Right cardiac atrium (tissue), 5 donors: Measurements from ENCODE around the gene DUSP6. TPM values are rescaled to one million over a fixed set of nuclear protein-coding genes. Genes with fewer than 3 reads are reported as not detected.
"Not testable (repeated sequence)": the region's sequence is repeated elsewhere in the genome, so short reads cannot be mapped to it uniquely, and the experiment has no call there.

Experiments
- ATAC-seq, 2 donors: fragments of 200-7000 bp; cut with Tn5 transposase; one replicate each; pipeline versions ENCODE4 v1.8.0 to v1.9.1; 2020; ENCODE audit warnings: moderate library complexity in 2 of 2, mild to moderate bottlenecking in 1 of 2
- DNase-seq, 3 donors: peaks; one replicate each; pipeline ENCODE4 v3.0.0-alpha.2; 2020
- H3K27ac ChIP-seq: one replicate; pipeline ENCODE4 v1.5.1; 2013; ENCODE audit warnings: mild to moderate bottlenecking, low read length, control low read depth, moderate library complexity
- H3K27me3 ChIP-seq: one replicate; pipeline ENCODE4 v1.6.1; 2013; ENCODE audit not compliant: control insufficient read depth, insufficient read depth
- H3K4me1 ChIP-seq: one replicate; pipeline ENCODE4 v1.6.1; 2013; ENCODE audit warnings: low read length; ENCODE audit not compliant: control insufficient read depth, insufficient read depth
- H3K4me3 ChIP-seq: one replicate; pipeline ENCODE4 v1.5.1; 2013; ENCODE audit warnings: low read length, control low read depth
- H3K9me3 ChIP-seq: one replicate; pipeline ENCODE4 v1.6.1; 2013; ENCODE audit warnings: low read length; ENCODE audit not compliant: control insufficient read depth
- WGBS: extraction: QIAGEN DNeasy Blood & Tissue Kit; methylation state at CpG from one replicate; pipeline ENCODE4 v1.1.7; 2013; 5-methylcytosine and 5-hydroxymethylcytosine counted together
- intact Hi-C, 4 donors: fragments of 100-400 bp; cut with DNase I; formaldehyde crosslinking; loops; one replicate each; pipeline versions ENCODE4 v1.11.0 to v1.14.0; 2022 to 2023
- polyA plus RNA-seq: library from polyadenylated mRNA; stranded (reverse); fragments of 200-250 nt; gene quantifications from one replicate; pipeline ENCODE4 v1.2.3, GENCODE V29; 2013
- total RNA-seq, 4 donors: library from RNA; stranded (reverse); fragmentation: NEBNext Ultra II Directional; extraction: Animal tissue kit (Norgen Biotek cat#: 25700); gene quantifications; one replicate each; pipeline ENCODE4 v1.2.1, GENCODE V29; 2021
- donor health status: healthy with polysubstance abuse.
- donor health status: DM: no; HTN: yes; CAD: no.
- donor health status: DM: no; HTN: no; CAD: no.
- donor health status: DM: no; HTN: yes; CAD: no; lungs with severe emphysema.
- donor health status: DM: yes; HTN: yes; CAD: no.

Gene DUSP6
- total and polyA plus RNA-seq, 5 donors = 18.5 to 27.8 (median 23.5) TPM

DNA sequence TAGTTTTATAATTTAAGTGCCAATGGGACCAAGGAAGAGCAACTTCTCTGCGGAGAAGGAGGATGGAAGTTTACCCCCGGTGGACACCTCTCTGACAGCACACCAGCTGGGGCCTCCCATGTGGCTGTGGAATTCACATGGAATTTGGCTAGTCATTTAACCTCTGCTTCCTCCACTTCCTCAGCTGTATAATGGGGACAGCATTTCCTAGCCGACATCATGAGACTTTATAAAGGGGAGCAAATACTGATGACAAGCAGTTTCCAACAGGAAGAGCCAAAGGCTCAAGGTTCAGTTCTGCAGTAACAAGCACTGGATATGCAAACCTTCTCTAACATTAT lies 7.5 kb downstream of the DUSP6 start:
- WGBS = 64% methylated on average over 3 of the region's 3 CpGs
- intact Hi-C loops = loop anchor here in 3 of 4 donors (5.0 to 10.0 kb wide), 4 partner anchors 110 to 293 kb away; no protein-coding TSS in a partner anchor
- Histone ChIP-seq H3K27ac (no peak overlapping the region), H3K9me3 (no peaks in the 10 kb centered on the region), H3K27me3 (no peaks in the 10 kb centered on the region), H3K4me3 (no peak overlapping the region), H3K4me1 (peaks cover 3% of the 10 kb centered on the region)
- no peak for DNase-seq
- ATAC-seq = no peak

DNA sequence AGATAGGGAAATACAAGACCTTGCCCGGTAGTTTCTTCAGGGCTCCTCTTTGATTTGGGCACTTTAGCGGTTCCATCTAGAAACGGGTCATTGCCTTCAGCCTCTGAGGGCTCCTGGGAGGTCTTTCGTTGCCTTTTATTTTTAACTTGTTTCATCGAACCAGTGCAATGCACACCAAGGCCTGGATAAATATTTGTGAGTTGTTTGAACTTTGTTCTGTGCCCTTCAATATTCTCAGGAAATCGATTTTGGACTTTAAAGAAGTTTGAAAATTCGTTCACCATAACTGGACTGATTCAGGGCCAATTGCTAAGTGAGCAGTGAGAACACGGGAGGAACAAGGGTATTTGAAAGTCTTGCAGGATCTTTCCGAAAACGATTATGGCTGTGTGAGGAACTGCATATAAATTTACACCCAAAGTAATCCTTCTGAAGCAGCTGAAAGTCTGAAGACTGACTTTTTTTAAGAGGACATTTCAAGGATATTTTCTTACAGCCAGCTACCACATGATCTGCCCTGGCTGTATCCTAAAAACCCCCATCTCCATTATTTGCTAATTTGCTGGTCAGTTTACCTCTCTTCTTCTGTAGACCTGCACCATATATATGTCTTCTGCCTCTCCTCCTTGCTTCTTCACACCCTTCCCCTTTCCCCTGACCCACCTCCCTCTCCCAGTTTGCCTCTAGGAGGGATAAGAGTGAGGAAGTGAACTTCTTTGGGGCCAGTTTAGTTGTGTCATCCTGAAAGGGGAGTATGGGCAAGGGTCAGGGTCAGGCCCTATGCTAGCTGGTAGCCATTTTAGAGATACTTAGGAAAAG lies 8.0 kb downstream of the DUSP6 start:
- Histone ChIP-seq H3K4me3 (no peak overlapping the region), H3K27me3 (no peaks in the 10 kb centered on the region), H3K27ac (peak overlapping the region; percentile 30), H3K9me3 (no peaks in the 10 kb centered on the region), H3K4me1 (peaks cover 3% of the 10 kb centered on the region)
- WGBS = 87% methylated on average over 10 of the region's 10 CpGs
- ATAC-seq (no peak), DNase-seq (no peak)
- intact Hi-C loops = loop anchor here in 3 of 4 donors (10.0 kb wide), 3 partner anchors 109 to 289 kb away; no protein-coding TSS in a partner anchor

- WGBS = 44% methylated on average over 3 of the region's 3 CpGs
- ATAC-seq (peak; percentile 55 to 59), DNase-seq (peak; percentile 85 to 93 (median 89))
- Histone ChIP-seq H3K4me3 (no peak overlapping the region), H3K4me1 (peaks cover 4% of the 10 kb centered on the region), H3K27me3 (no peaks in the 10 kb centered on the region), H3K9me3 (no peaks in the 10 kb centered on the region), H3K27ac (no peak overlapping the region)
- intact Hi-C loops = loop anchor here in 3 of 4 donors (10.0 kb wide), 3 partner anchors 108 to 288 kb away; no protein-coding TSS in a partner anchor
Observed at GRCh38 chr12:89343127-89343526, 9.2 kb downstream of the DUSP6 start.

- ATAC-seq = no peak
- Histone ChIP-seq H3K27me3 (no peaks in the 10 kb centered on the region), H3K9me3 (no peaks in the 10 kb centered on the region), H3K4me1 (peaks cover 4% of the 10 kb centered on the region), H3K27ac (no peak overlapping the region), H3K4me3 (no peak overlapping the region)
- 94% methylated on average over 1 of the region's 1 CpG for WGBS
- DNase-seq = no peak
- intact Hi-C loops = loop anchor here in 3 of 4 donors (10.0 kb wide), 3 partner anchors 106 to 286 kb away; no protein-coding TSS in a partner anchor
Observed at GRCh38 chr12:89340861-89341260, 11.4 kb downstream of the DUSP6 start.

- Histone ChIP-seq H3K9me3 (no peaks in the 10 kb centered on the region), H3K27me3 (no peaks in the 10 kb centered on the region), H3K27ac (peak overlapping the region; percentile 7), H3K4me1 (peaks cover 2% of the 10 kb centered on the region), H3K4me3 (no peak overlapping the region)
- intact Hi-C loops = no loop called here
- peak; percentile 25 to 57 for ATAC-seq
- peak in 1 of 3 donors; percentile 25 for DNase-seq
- 77% methylated on average over 10 of the region's 10 CpGs for WGBS
Observed at GRCh38 chr12:89339526-89339925, 12.8 kb downstream of the DUSP6 start.

DNA sequence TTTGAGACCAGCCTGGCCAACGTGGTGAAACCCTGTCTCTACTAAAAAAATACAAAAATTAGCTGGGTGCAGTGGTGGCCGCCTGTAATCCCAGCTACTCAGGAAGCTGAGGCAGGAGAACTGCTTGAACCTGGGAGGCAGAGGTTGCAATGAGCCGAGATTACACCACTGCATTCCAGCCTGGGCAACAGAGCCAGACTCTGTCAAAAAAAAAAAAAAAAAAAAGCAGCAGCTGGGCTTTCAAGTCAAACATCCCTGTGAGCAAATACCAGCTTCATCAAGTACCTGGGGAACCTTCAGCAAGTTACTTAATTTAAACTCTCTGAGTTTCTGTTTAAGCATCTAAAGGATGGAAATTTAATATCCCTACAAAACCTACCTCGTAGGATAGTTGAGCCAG lies 15.2 kb downstream of the DUSP6 start:
- WGBS = 87% methylated on average over 4 of the region's 4 CpGs

GRCh38 chr12:89335452-89336244 lies 16.7 kb downstream of the DUSP6 start:
- ATAC-seq (no peak), DNase-seq (no peak)
- peaks cover 4% of the 10 kb centered on the region for H3K4me1 ChIP-seq
- WGBS = 79% methylated on average over 5 of the region's 5 CpGs
- no peaks in the 10 kb centered on the region for H3K27me3 ChIP-seq
- intact Hi-C loops = no loop called here
- H3K4me3 ChIP-seq = no peak overlapping the region
- no peaks in the 10 kb centered on the region for H3K9me3 ChIP-seq
- H3K27ac ChIP-seq = no peak overlapping the region

More for the DNA sequence above, 15.2 kb downstream of the DUSP6 start:
- DNase-seq, H3K4me3 ChIP-seq, H3K9me3 ChIP-seq, H3K27me3 ChIP-seq, intact Hi-C loops, ATAC-seq, H3K27ac ChIP-seq, H3K4me1 ChIP-seq: not testable (repeated sequence)

DNA sequence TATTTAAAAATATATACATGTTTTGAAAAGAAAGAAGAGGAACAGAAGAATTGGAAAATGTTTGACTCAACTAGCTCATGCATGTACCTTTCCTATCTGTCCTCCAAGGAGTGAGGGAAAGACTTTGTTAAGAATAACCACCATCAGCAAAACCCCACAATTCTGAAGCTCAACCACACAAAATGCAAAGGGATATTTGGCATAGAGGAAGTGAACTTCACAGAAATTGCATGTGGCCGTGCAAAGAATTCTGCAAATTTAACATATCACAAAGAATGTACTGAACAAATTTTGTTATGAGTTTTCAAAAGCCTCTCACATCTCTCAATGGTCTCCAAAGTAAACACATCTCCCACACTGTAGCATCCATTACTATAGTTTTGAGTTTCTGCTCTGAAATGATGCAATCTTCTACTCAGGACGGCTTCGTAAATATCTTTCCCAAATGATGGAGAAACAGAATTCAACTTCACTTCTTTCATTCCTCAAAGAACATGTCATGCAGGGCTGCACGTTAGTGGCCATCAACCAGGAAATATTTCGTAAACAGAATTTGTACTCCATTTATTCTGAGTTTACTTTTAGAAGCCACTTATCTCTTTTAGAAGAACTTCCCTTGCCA lies 17.6 kb downstream of the DUSP6 start:
- no peak for DNase-seq
- Histone ChIP-seq H3K9me3 (no peaks in the 10 kb centered on the region), H3K27me3 (no peaks in the 10 kb centered on the region), H3K27ac (no peak overlapping the region), H3K4me3 (no peak overlapping the region), H3K4me1 (peaks cover 4% of the 10 kb centered on the region)
- 41% methylated on average over 5 of the region's 5 CpGs for WGBS
- intact Hi-C loops = no loop called here
- peak in 1 of 2 donors; percentile 20 for ATAC-seq

DNA sequence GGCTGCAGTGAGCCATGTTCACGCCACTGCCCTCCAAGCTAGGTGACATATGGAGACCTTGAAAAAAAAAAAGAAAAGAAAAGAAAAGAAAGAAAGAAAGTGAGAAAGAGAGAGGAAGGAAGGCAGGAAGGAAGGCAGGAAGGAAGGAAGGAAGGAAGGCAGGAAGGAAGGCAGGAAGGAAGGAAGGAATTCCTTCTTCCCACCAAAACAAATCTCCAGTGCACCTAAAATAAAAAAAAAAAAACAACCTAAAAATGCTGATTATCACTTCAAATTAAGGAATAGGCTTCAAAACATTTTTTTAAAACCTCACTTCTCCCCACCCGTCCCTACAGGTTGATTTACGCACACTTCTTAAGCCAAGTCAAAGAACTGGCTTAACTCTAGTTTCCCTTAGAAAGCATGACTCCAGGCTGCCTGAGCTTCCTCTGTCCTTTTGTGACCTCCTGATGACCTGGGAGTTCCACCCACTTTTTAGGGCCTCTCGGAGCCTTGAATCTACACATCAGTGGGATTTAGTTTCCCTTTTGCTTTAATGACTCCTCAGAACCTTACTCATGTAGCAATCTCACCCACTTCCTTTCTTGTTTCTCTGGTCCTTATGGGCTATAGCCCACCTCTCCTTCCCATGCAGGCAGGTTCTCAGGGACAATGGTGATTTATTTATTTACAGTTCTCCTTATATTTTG lies 18.6 kb downstream of the DUSP6 start:
- DNase-seq (peak in 1 of 3 donors; percentile 42), ATAC-seq (peak; percentile 76 to 89)
- Histone ChIP-seq H3K4me3 (no peak overlapping the region), H3K27me3 (no peaks in the 10 kb centered on the region), H3K9me3 (no peaks in the 10 kb centered on the region), H3K27ac (peak overlapping the region; percentile 45), H3K4me1 (peaks cover 3% of the 10 kb centered on the region)
- WGBS = 77% methylated on average over 4 of the region's 4 CpGs
- intact Hi-C loops = no loop called here
